ENCODE measurements around the gene THSD4.
A peak's percentile ranks its signal among the peaks of the same experiment; 100 is the strongest.

Gene THSD4

GRCh38 chr15:71779073-71779797 is 664.0 kb downstream of the THSD4 start:
- Mint-ChIP-seq H3K9me3 (no peaks in the 10 kb centered on the region), H3K27me3 (peaks cover 21% of the 10 kb centered on the region), H3K4me1 (no peaks in the 10 kb centered on the region), H3K36me3 (no peaks in the 10 kb centered on the region), H3K27ac (no peak overlapping the region), H3K4me3 (no peak overlapping the region)
- DNase-seq, result no peak
- CTCF ChIA-PET, result interaction anchor here (0.9 to 1.5 kb wide), 4 partner anchors 12 to 380 kb away, joined by 3 to 4 read pairs (median 3); no protein-coding TSS in a partner anchor

- Mint-ChIP-seq H3K36me3 (no peaks in the 10 kb centered on the region), H3K4me1 (no peaks in the 10 kb centered on the region), H3K9me3 (no peaks in the 10 kb centered on the region), H3K27me3 (peaks cover 25% of the 10 kb centered on the region), H3K27ac (no peak overlapping the region), H3K4me3 (no peak overlapping the region)
- CTCF ChIA-PET, result interaction anchor here (0.7 to 2.8 kb wide), 8 partner anchors 13 to 376 kb away, joined by 3 to 11 read pairs (median 4); no protein-coding TSS in a partner anchor
- DNase-seq, result peak; percentile 37
Observed at GRCh38 chr15:71780115-71780976, 665.1 kb downstream of the THSD4 start.

- H3K9me3 Mint-ChIP-seq, result no peaks in the 10 kb centered on the region
- H3K36me3 Mint-ChIP-seq, result no peaks in the 10 kb centered on the region
- no peaks in the 10 kb centered on the region for H3K4me1 Mint-ChIP-seq
- no peak overlapping the region for H3K4me3 Mint-ChIP-seq
- no peak for DNase-seq
- CTCF ChIA-PET, result interaction anchor here (0.9 to 2.8 kb wide), 6 partner anchors 23 to 375 kb away, joined by 3 to 11 read pairs (median 7); no protein-coding TSS in a partner anchor
- H3K27ac Mint-ChIP-seq, result no peak overlapping the region
- peaks cover 25% of the 10 kb centered on the region for H3K27me3 Mint-ChIP-seq
Observed at GRCh38 chr15:71781179-71781964, 666.1 kb downstream of the THSD4 start.

DNA sequence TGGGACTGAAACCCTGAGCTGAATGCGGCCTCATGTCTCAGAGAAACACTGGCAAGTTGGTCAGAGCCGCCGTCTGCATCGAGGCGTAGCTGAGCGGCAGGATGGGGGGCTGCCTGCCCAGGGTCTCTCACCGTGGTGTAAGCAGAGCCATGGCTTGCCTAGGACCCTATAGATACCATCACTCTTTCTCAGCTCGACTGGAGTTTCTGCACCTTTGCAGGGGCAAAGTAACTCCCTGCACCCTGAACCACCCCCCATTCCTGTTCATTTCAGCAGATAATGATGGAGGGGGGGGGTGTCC is 666.6 kb downstream of the THSD4 start:
- CTCF ChIA-PET, result interaction anchor here (0.9 to 2.8 kb wide), 4 partner anchors 24 to 371 kb away, joined by 3 to 11 read pairs (median 6); no protein-coding TSS in a partner anchor
- H3K4me3 Mint-ChIP-seq, result no peak overlapping the region

GRCh38 chr15:71782422-71783165 is 667.3 kb downstream of the THSD4 start:
- DNase-seq, result no peak
- peaks cover 25% of the 10 kb centered on the region for H3K27me3 Mint-ChIP-seq
- CTCF ChIA-PET, result interaction anchor here (0.9 to 2.8 kb wide), 3 partner anchors 25 to 39 kb away, joined by 3 to 11 read pairs (median 10); no protein-coding TSS in a partner anchor
- H3K4me3 Mint-ChIP-seq, result no peak overlapping the region
- no peak overlapping the region for H3K27ac Mint-ChIP-seq
- H3K36me3 Mint-ChIP-seq, result no peaks in the 10 kb centered on the region
- no peaks in the 10 kb centered on the region for H3K9me3 Mint-ChIP-seq
- no peaks in the 10 kb centered on the region for H3K4me1 Mint-ChIP-seq

More for the DNA sequence above, 666.6 kb downstream of the THSD4 start:
- Mint-ChIP-seq H3K27me3 (peaks cover 25% of the 10 kb centered on the region), H3K9me3 (no peaks in the 10 kb centered on the region), H3K27ac (no peak overlapping the region), H3K4me1 (no peaks in the 10 kb centered on the region), H3K36me3 (no peaks in the 10 kb centered on the region)
- DNase-seq, result no peak

DNA sequence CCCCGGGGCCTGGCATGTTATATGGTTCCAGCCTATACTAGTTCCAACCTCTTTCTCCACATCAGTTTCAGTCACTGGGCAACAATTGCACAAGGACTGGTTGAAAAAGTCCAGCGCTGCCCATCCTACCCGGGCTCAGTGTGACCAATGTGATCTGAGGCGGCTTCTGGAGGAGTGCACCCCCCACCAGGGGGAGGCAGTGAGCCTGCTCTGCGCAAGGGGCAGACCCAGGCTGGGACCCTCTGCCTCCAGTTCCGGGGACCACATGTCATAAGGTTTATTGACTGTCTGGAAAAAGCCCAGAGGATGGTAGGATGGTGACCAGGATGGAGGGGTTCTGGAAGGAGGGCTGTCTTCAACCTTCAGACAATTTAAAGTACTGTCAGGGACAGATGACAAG is 669.4 kb downstream of the THSD4 start:
- Mint-ChIP-seq H3K36me3 (no peaks in the 10 kb centered on the region), H3K27me3 (peaks cover 20% of the 10 kb centered on the region), H3K4me3 (no peak overlapping the region), H3K4me1 (no peaks in the 10 kb centered on the region), H3K9me3 (no peaks in the 10 kb centered on the region), H3K27ac (no peak overlapping the region)
- CTCF ChIA-PET, result interaction anchor here (1.6 kb wide), 1 partner anchor 371 kb away, joined by 6 read pairs; no protein-coding TSS in a partner anchor
- peak; percentile 27 for DNase-seq

DNA sequence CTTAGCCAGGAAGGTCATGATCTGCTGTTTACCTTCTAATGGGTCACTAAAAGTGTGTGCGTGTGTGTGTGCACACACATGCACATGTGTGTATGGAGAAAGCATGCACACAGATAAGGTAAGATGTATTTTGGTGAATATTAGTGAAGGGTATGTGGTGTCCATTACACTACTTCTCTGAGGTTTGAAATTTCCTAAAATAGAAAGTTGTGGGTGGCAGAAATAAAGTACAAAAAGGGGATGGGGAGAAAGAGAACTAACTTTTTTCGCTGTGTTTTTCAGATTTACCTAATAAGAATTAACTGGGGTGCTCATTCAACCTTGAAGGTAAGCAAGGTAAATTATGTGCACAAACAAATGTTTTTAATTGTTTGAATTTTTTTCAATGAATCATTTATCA is 670.7 kb downstream of the THSD4 start:
- no peaks in the 10 kb centered on the region for H3K4me1 Mint-ChIP-seq
- CTCF ChIA-PET, result no interaction called here
- H3K27me3 Mint-ChIP-seq, result peaks cover 15% of the 10 kb centered on the region
- no peak overlapping the region for H3K27ac Mint-ChIP-seq
- H3K4me3 Mint-ChIP-seq, result no peak overlapping the region
- DNase-seq, result no peak
- H3K36me3 Mint-ChIP-seq, result no peaks in the 10 kb centered on the region
- no peaks in the 10 kb centered on the region for H3K9me3 Mint-ChIP-seq

DNA sequence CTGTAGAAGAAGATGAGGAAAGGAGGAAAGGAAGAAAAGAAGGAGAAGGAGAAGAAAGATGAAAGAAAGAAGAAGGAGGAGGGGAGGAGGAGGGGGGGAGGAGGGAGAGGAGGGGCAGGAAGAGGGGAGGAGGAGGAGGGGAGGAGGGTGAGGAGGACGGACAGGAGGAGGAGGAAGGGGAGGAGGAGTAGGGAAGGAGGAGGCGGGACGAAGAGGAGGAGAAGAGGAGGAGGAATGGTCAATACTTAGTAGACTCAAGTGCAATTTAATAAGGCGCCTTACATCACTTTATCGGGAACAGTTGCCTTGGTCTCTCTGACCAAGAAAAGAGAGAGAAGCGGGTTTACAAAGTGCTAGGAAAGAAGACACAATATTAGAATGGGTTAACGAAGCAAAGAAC is 671.4 kb downstream of the THSD4 start:
- no peaks in the 10 kb centered on the region for H3K4me1 Mint-ChIP-seq
- no peak overlapping the region for H3K27ac Mint-ChIP-seq
- CTCF ChIA-PET, result no interaction called here
- no peaks in the 10 kb centered on the region for H3K36me3 Mint-ChIP-seq
- H3K9me3 Mint-ChIP-seq, result no peaks in the 10 kb centered on the region
- H3K4me3 Mint-ChIP-seq, result no peak overlapping the region
- DNase-seq, result no peak
- H3K27me3 Mint-ChIP-seq, result peaks cover 9% of the 10 kb centered on the region

- Mint-ChIP-seq H3K36me3 (no peaks in the 10 kb centered on the region), H3K27ac (no peak overlapping the region), H3K4me1 (no peaks in the 10 kb centered on the region), H3K27me3 (peaks cover 8% of the 10 kb centered on the region), H3K4me3 (no peak overlapping the region), H3K9me3 (no peaks in the 10 kb centered on the region)
- DNase-seq, result no peak
- CTCF ChIA-PET, result interaction anchor here (0.6 kb wide), 1 partner anchor 15 kb away, joined by 4 read pairs; no protein-coding TSS in a partner anchor
Observed at GRCh38 chr15:71788646-71789579, 673.6 kb downstream of the THSD4 start.

GRCh38 chr15:71789616-71790015 is 674.3 kb downstream of the THSD4 start:
- no peaks in the 10 kb centered on the region for H3K36me3 Mint-ChIP-seq
- CTCF ChIA-PET, result interaction anchor here (0.6 kb wide), 1 partner anchor 16 kb away, joined by 4 read pairs; no protein-coding TSS in a partner anchor
- no peak overlapping the region for H3K4me3 Mint-ChIP-seq
- no peaks in the 10 kb centered on the region for H3K4me1 Mint-ChIP-seq
- H3K27me3 Mint-ChIP-seq, result peaks cover 7% of the 10 kb centered on the region
- no peak for DNase-seq
- no peak overlapping the region for H3K27ac Mint-ChIP-seq
- no peaks in the 10 kb centered on the region for H3K9me3 Mint-ChIP-seq

DNA sequence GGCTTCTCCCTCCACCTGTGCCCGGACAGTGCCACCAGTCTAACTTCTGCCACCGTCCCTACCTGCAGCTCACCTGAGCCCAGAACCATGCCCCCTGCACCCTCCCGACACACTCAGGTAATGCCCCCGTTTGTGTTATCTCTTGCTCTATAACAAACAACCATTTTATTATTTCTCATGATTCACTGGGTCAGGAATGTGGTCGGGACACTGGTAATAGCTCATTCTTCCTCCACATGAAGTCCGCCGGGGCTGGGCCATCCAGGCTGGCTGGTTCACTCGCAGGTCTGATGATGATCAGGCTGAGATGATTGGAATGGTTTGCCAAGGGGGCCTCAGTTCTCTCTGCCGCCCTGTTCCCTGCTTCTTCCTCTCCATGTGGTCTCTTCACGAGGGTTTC is 674.8 kb downstream of the THSD4 start:
- no peak overlapping the region for H3K27ac Mint-ChIP-seq

DNA sequence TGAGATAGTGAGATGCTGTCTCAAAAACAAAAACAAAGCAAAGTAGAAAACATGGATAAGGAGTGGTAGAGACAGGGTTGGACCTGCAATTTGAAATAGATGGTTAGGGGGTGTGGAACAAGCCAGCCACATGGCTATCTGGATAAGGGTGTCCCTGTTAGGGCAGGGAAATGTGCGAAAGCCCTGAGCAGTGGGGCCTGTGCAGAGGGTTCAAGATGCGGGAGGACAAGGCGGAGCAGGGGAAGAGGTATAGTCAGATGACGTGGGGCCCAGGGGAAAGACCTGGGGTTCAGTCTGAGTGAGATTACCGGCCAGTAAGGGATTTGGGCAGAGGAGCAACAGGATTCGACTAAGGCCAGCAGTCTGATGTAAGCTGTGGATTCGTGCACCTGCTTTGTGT is 676.7 kb downstream of the THSD4 start:
- Mint-ChIP-seq H3K9me3 (no peaks in the 10 kb centered on the region), H3K4me3 (no peak overlapping the region), H3K4me1 (no peaks in the 10 kb centered on the region), H3K27ac (no peak overlapping the region), H3K27me3 (peaks cover 3% of the 10 kb centered on the region), H3K36me3 (no peaks in the 10 kb centered on the region)
- DNase-seq, result no peak
- CTCF ChIA-PET, result no interaction called here

More for the DNA sequence above, 674.8 kb downstream of the THSD4 start:
- Mint-ChIP-seq H3K4me1 (no peaks in the 10 kb centered on the region), H3K36me3 (no peaks in the 10 kb centered on the region), H3K4me3 (no peak overlapping the region), H3K27me3 (peaks cover 3% of the 10 kb centered on the region), H3K9me3 (no peaks in the 10 kb centered on the region)
- no peak for DNase-seq
- CTCF ChIA-PET, result no interaction called here

- H3K27me3 Mint-ChIP-seq, result peaks cover 3% of the 10 kb centered on the region
- H3K4me3 Mint-ChIP-seq, result no peak overlapping the region
- H3K27ac Mint-ChIP-seq, result no peak overlapping the region
- H3K4me1 Mint-ChIP-seq, result no peaks in the 10 kb centered on the region
- no peaks in the 10 kb centered on the region for H3K36me3 Mint-ChIP-seq
- no peaks in the 10 kb centered on the region for H3K9me3 Mint-ChIP-seq
- no peak for DNase-seq
- CTCF ChIA-PET, result no interaction called here
Observed at GRCh38 chr15:71792521-71792920, 677.2 kb downstream of the THSD4 start.

All from activated naive CD4-positive, alpha-beta T cell treated with anti-CD3 and anti-CD28 coated beads, Interleukin-2, amount 10 ng/mL, durations not matched to agents 7 days and 5 days (primary cell).